ENCODE measurements around the gene ABHD14A.

The ABHD14A gene

GRCh38 chr3:52024765-52025452, 50.0 kb downstream of the ABHD14A start:
- Histone ChIP-seq H3K36me3 (replicated peaks; ENCODE audit: insufficient read depth, low read length) (no peaks in the 10 kb centered on the region), H3K9me3 (replicated peaks; ENCODE audit: insufficient read depth, low read length) (no peaks in the 10 kb centered on the region), H3K4me1 (ENCODE audit: low read length) (no peaks in the 10 kb centered on the region), H3F3A (ENCODE audit: insufficient read depth, low read length) (no peaks in the 10 kb centered on the region), H3K27ac (ENCODE audit: low read length) (no peak overlapping the region), H3K9me2 (replicated peaks; ENCODE audit: insufficient read depth, low read length) (no peaks in the 10 kb centered on the region), H3K27me3 (replicated peaks; ENCODE audit: insufficient read depth, low read length) (no peaks in the 10 kb centered on the region), H3K4me3 (ENCODE audit: low read length) (no peak overlapping the region), H3K9ac (ENCODE audit: low read length) (no peak overlapping the region), H3K79me2 (ENCODE audit: low read length) (no peaks in the 10 kb centered on the region), H3K4me2 (ENCODE audit: low read depth, low read length) (no peak overlapping the region), H4K20me1 (ENCODE audit: insufficient read depth, low read length) (no peaks in the 10 kb centered on the region), H2AFZ (ENCODE audit: low read length) (no peak overlapping the region)
- DNase-seq: no peak
- TF ChIP-seq EZH2phosphoT487 (IDR thresholded peaks at IDR 0.05; ENCODE audit: low read length): no peak
- TF ChIP-seq EZH2 (optimal IDR thresholded peaks at IDR 0.05; ENCODE audit: low read depth, low read length): no peak
- TF ChIP-seq CTCF (IDR thresholded peaks at IDR 0.05; ENCODE audit: low read length): no peak

- no peak overlapping the region for H3K4me3 ChIP-seq (ENCODE audit: low read length)
- H3F3A ChIP-seq (ENCODE audit: insufficient read depth, low read length): no peaks in the 10 kb centered on the region
- H3K27me3 ChIP-seq (replicated peaks; ENCODE audit: insufficient read depth, low read length): no peaks in the 10 kb centered on the region
- H3K4me2 ChIP-seq (ENCODE audit: low read depth, low read length): no peak overlapping the region
- no peak overlapping the region for H3K9ac ChIP-seq (ENCODE audit: low read length)
- no peak overlapping the region for H3K27ac ChIP-seq (ENCODE audit: low read length)
- H2AFZ ChIP-seq (ENCODE audit: low read length): no peak overlapping the region
- H3K36me3 ChIP-seq (replicated peaks; ENCODE audit: insufficient read depth, low read length): no peaks in the 10 kb centered on the region
- no peaks in the 10 kb centered on the region for H3K9me3 ChIP-seq (replicated peaks; ENCODE audit: insufficient read depth, low read length)
- DNase-seq: no peak
- no peaks in the 10 kb centered on the region for H3K4me1 ChIP-seq (ENCODE audit: low read length)
- no peaks in the 10 kb centered on the region for H3K79me2 ChIP-seq (ENCODE audit: low read length)
- H4K20me1 ChIP-seq (ENCODE audit: insufficient read depth, low read length): no peaks in the 10 kb centered on the region
- no peaks in the 10 kb centered on the region for H3K9me2 ChIP-seq (replicated peaks; ENCODE audit: insufficient read depth, low read length)
- TF ChIP-seq CTCF (IDR thresholded peaks at IDR 0.05; ENCODE audit: low read length): no peak
- TF ChIP-seq EZH2phosphoT487 (IDR thresholded peaks at IDR 0.05; ENCODE audit: low read length): no peak
- TF ChIP-seq EZH2 (optimal IDR thresholded peaks at IDR 0.05; ENCODE audit: low read depth, low read length): no peak
These were observed 50.6 kb downstream of the ABHD14A start for GRCh38 chr3:52025453-52025852.

GRCh38 chr3:52026041-52026440, 51.2 kb downstream of the ABHD14A start:
- Histone ChIP-seq H3K9me2 (replicated peaks; ENCODE audit: insufficient read depth, low read length) (no peaks in the 10 kb centered on the region), H3K79me2 (ENCODE audit: low read length) (no peaks in the 10 kb centered on the region), H3F3A (ENCODE audit: insufficient read depth, low read length) (no peaks in the 10 kb centered on the region), H3K4me3 (ENCODE audit: low read length) (no peak overlapping the region), H4K20me1 (ENCODE audit: insufficient read depth, low read length) (no peaks in the 10 kb centered on the region), H3K4me1 (ENCODE audit: low read length) (no peaks in the 10 kb centered on the region), H3K27me3 (replicated peaks; ENCODE audit: insufficient read depth, low read length) (no peaks in the 10 kb centered on the region), H3K9ac (ENCODE audit: low read length) (no peak overlapping the region), H2AFZ (ENCODE audit: low read length) (no peak overlapping the region), H3K9me3 (replicated peaks; ENCODE audit: insufficient read depth, low read length) (no peaks in the 10 kb centered on the region), H3K4me2 (ENCODE audit: low read depth, low read length) (no peak overlapping the region), H3K27ac (ENCODE audit: low read length) (no peak overlapping the region), H3K36me3 (replicated peaks; ENCODE audit: insufficient read depth, low read length) (no peaks in the 10 kb centered on the region)
- no peak for DNase-seq
- no peak for TF ChIP-seq EZH2 (optimal IDR thresholded peaks at IDR 0.05; ENCODE audit: low read depth, low read length)
- no peak for TF ChIP-seq CTCF (IDR thresholded peaks at IDR 0.05; ENCODE audit: low read length)
- no peak for TF ChIP-seq EZH2phosphoT487 (IDR thresholded peaks at IDR 0.05; ENCODE audit: low read length)

Measured in MM.1S (cell line).